Ovary (tissue), 3 donors: ENCODE data around the gene ANKZF1.

ENCODE experiments used
- POLR2A ChIP-seq: fragments of 450-650 bp; IDR thresholded peaks from one replicate; pipeline ENCODE4 v1.6.1; 2017; ENCODE audit warnings: antibody characterized with exemption, mild to moderate bottlenecking, moderate library complexity
- TF ChIP-seq, protein P1 (sequence below), 3 donors: fragments of 450-650 bp in 2 of 3; fragments of 200-600 bp in 1 of 3; IDR thresholded peaks; one replicate each; pipeline versions ENCODE4 v1.5.1 to v1.8.0; 2016 to 2022; ENCODE audit warnings: antibody characterized with exemption in 3 of 3, mild to moderate bottlenecking in 1 of 3
- donor health status: DM: no; HTN: no; CAD: no.

- TF ChIP-seq, protein P1, sequence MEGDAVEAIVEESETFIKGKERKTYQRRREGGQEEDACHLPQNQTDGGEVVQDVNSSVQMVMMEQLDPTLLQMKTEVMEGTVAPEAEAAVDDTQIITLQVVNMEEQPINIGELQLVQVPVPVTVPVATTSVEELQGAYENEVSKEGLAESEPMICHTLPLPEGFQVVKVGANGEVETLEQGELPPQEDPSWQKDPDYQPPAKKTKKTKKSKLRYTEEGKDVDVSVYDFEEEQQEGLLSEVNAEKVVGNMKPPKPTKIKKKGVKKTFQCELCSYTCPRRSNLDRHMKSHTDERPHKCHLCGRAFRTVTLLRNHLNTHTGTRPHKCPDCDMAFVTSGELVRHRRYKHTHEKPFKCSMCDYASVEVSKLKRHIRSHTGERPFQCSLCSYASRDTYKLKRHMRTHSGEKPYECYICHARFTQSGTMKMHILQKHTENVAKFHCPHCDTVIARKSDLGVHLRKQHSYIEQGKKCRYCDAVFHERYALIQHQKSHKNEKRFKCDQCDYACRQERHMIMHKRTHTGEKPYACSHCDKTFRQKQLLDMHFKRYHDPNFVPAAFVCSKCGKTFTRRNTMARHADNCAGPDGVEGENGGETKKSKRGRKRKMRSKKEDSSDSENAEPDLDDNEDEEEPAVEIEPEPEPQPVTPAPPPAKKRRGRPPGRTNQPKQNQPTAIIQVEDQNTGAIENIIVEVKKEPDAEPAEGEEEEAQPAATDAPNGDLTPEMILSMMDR (IDR thresholded peaks at IDR 0.05) = no peak
- no peak for TF ChIP-seq POLR2A
Observed at GRCh38 chr2:219281588-219281987, 52.0 kb downstream of the ANKZF1 start.
